ENCODE measurements around the gene PCSK7.

The PCSK7 gene

DNA sequence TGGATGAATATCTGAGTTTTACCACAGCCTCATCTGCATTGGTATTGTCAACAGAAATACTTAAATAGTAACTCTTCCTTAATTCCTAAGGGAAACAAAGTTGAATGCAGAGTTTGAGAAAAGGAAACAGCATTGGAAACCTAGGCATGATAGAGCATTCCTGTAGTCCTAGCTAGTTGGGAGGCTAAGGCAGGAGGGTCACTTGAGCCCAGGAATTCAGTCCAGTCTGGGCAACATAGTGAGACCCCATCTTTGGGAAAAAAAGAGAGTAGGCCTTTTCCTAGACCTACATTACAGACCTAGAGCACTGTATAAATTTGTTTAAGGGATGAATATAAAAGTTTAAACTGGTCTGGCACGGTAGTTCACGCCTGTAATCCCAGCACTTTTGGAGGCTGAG lies 74.4 kb downstream of the PCSK7 start:
- peaks cover 28 to 82% of the 10 kb centered on the region in 2 experiments; a peak in 2 of 3 replicates for H3K36me3 ChIP-seq (ENCODE audit: control insufficient read depth in 2 of 2, insufficient read depth in 1 of 2, low read length in 2 of 2)
- H3K4me3 ChIP-seq (ENCODE audit: low read depth, low read length) = no peak overlapping the region
- no peak overlapping the region for H3K27ac ChIP-seq (ENCODE audit: extremely low read depth, low read depth, low read length)
- ChIA-PET CTCF (interaction anchor here (0.6 to 1.2 kb wide), 5 partner anchors 23 to 1248 kb away, joined by 3 to 4 read pairs (median 3); no protein-coding TSS in a partner anchor), POLR2A (interaction anchor here (1.3 kb wide), 1 partner anchor 21 kb away, joined by 3 read pairs; the partner anchor contains the start of gene SIDT2)
- H3K4me1 ChIP-seq (ENCODE audit: control insufficient read depth, insufficient read depth, low read length) = no peaks in the 10 kb centered on the region
- TF ChIP-seq ZBTB7A (tag by site-specific recombination; IDR thresholded peaks at IDR 0.05; ENCODE audit: low read depth) (no peak), ZNF121 (tag by site-specific recombination; IDR thresholded peaks at IDR 0.05) (0 out of 2 replicates have a peak, but pooled peaks have one; percentile 52)
- no peaks in the 10 kb centered on the region for H3K9me3 ChIP-seq (ENCODE audit: control insufficient read depth, insufficient read depth, low read depth, low read length)

GRCh38 chr11:117154468-117154867 lies 77.4 kb downstream of the PCSK7 start:
- peak; percentile 71; the same call in 1 of the 2 replicates for TF ChIP-seq ZNF121 (tag by site-specific recombination; IDR thresholded peaks at IDR 0.05)
- TF ChIP-seq ZFP69B (tag by site-specific recombination; IDR thresholded peaks at IDR 0.05) = no peak
- H3K9me3 ChIP-seq (ENCODE audit: control insufficient read depth, insufficient read depth, low read depth, low read length) = no peaks in the 10 kb centered on the region
- H3K36me3 ChIP-seq (ENCODE audit: control insufficient read depth in 2 of 2, insufficient read depth in 1 of 2, low read length in 2 of 2) = peaks cover 23 to 68% of the 10 kb centered on the region in 2 experiments; a peak in 2 of 3 replicates
- no peak overlapping the region for H3K4me3 ChIP-seq (ENCODE audit: low read depth, low read length)
- H3K27ac ChIP-seq (ENCODE audit: extremely low read depth, low read depth, low read length) = no peak overlapping the region
- ChIA-PET POLR2A (no interaction called here), CTCF (no interaction called here)
- H3K4me1 ChIP-seq (ENCODE audit: control insufficient read depth, insufficient read depth, low read length) = no peaks in the 10 kb centered on the region

Data from HEK293 (cell line).